ENCODE results near the gene OIP5.

The OIP5 gene

GRCh38 chr15:41332194-41333025, at the start of gene OIP5, which contains the start of gene NUSAP1:
Gene OIP5, minus strand, starts transcription at chr15:41332591. Its CDS starts 30 bp downstream, at chr15:41332561.
Gene NUSAP1, plus strand, starts transcription at chr15:41332881. Its CDS starts 77 bp downstream, at chr15:41332958.
- H3K4me1 ChIP-seq (ENCODE audit: control insufficient read depth in 2 of 2, insufficient read depth in 2 of 2, low read length in 2 of 2) = peaks cover 6 to 15% of the 10 kb centered on the region in 2 donors
- peak within 1 kb of the TSS; percentile 75 to 77 for H3K9ac ChIP-seq (ENCODE audit: low read depth in 1 of 2, low read length in 2 of 2)
- no peaks in the 10 kb centered on the region for H3K9me3 ChIP-seq (ENCODE audit: control insufficient read depth in 2 of 2, low read length in 2 of 2)
- peak within 1 kb of the TSS; percentile 85 to 94 for H3K4me3 ChIP-seq (ENCODE audit: low read length in 2 of 2)
- peak within 1 kb of the TSS; percentile 58 to 70 for H3K27ac ChIP-seq (ENCODE audit: low read depth in 2 of 2, low read length in 2 of 2)
- no peaks in the 10 kb centered on the region for H3K36me3 ChIP-seq (ENCODE audit: control insufficient read depth in 2 of 2, insufficient read depth in 2 of 2, low read length in 2 of 2)
- no peaks in the 10 kb centered on the region for H3K27me3 ChIP-seq (ENCODE audit: control insufficient read depth in 2 of 2, insufficient read depth in 2 of 2, low read length in 2 of 2)

DNA sequence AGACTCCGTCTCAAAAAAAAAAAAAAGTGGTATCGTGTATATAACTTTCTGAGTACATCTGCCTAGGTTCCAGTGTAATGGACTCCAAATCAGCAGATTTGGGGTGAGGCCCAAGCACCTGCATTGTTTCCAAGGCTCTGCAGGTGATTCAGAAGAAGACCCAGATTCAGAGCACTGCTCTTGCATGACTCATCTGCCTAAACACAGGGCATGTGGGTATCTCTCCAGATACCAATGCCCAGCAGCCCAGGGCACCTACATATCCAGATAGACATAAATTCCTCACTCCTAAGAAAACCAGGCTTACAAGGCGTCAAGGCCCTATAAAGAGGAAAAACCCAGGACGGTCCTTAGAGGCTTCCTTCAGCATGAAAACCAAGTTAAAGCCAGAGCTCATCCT, 45.6 kb upstream of the OIP5 start:
- Histone ChIP-seq H3K4me1 (ENCODE audit: control insufficient read depth in 2 of 2, insufficient read depth in 2 of 2, low read length in 2 of 2) (no peaks in the 10 kb centered on the region), H3K36me3 (ENCODE audit: control insufficient read depth in 2 of 2, insufficient read depth in 2 of 2, low read length in 2 of 2) (peaks cover 3 to 4% of the 10 kb centered on the region in 2 donors), H3K9ac (ENCODE audit: low read depth in 1 of 2, low read length in 2 of 2) (no peak overlapping the region), H3K27me3 (ENCODE audit: control insufficient read depth in 2 of 2, insufficient read depth in 2 of 2, low read length in 2 of 2) (no peaks in the 10 kb centered on the region), H3K4me3 (ENCODE audit: low read length in 2 of 2) (no peak overlapping the region), H3K27ac (ENCODE audit: low read depth in 2 of 2, low read length in 2 of 2) (no peak overlapping the region), H3K9me3 (ENCODE audit: control insufficient read depth in 2 of 2, low read length in 2 of 2) (no peaks in the 10 kb centered on the region)

DNA sequence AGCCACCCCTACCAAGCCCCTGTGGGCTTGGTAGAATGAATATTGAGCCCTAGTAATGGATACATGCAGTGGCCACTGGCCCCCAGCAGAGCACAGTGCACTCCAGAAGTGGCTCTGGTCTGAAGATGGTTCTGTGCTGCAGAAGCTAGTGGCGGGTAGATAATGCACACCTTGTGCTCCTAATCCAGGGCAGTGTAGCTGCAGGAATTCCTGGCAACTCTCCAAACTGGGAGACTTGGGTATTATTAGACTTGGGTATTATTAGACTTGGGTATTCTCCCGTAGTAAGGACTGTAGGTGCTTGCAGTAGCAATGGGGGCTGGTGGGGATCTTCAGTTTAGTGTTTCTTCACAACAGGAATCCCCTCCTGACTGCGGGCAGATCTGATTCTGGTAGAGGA, 35.0 kb upstream of the OIP5 start:
- H3K4me3 ChIP-seq (ENCODE audit: low read length in 2 of 2) = no peak overlapping the region
- no peaks in the 10 kb centered on the region for H3K9me3 ChIP-seq (ENCODE audit: control insufficient read depth in 2 of 2, low read length in 2 of 2)
- peaks cover 2 to 12% of the 10 kb centered on the region in 2 donors for H3K36me3 ChIP-seq (ENCODE audit: control insufficient read depth in 2 of 2, insufficient read depth in 2 of 2, low read length in 2 of 2)
- H3K9ac ChIP-seq (ENCODE audit: low read depth in 1 of 2, low read length in 2 of 2) = no peak overlapping the region
- H3K27ac ChIP-seq (ENCODE audit: low read depth in 2 of 2, low read length in 2 of 2) = no peak overlapping the region
- no peaks in the 10 kb centered on the region for H3K27me3 ChIP-seq (ENCODE audit: control insufficient read depth in 2 of 2, insufficient read depth in 2 of 2, low read length in 2 of 2)
- H3K4me1 ChIP-seq (ENCODE audit: control insufficient read depth in 2 of 2, insufficient read depth in 2 of 2, low read length in 2 of 2) = no peaks in the 10 kb centered on the region

DNA sequence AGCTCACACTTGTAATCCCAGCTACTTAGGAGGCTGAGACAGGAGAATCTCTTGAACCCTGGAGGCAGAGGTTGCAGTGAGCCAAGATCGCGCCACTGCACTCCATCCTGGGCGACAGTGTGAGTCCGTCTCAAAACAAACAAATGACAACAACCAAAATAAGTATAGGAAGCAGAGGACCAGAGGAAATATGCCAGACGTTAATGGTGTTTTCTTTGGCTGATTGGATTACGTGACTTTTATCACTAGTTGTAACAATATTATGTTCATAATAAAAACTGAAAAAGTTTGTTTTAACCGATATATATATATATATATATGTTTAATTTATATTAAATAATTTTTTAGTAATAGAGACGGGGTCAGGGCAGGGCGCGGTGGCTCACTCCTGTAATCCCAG, 22.0 kb upstream of the OIP5 start:
- no peak overlapping the region for H3K4me3 ChIP-seq (ENCODE audit: low read length in 2 of 2)
- peaks cover 0 to 5% of the 10 kb centered on the region in 2 donors for H3K36me3 ChIP-seq (ENCODE audit: control insufficient read depth in 2 of 2, insufficient read depth in 2 of 2, low read length in 2 of 2)
- H3K9me3 ChIP-seq (ENCODE audit: control insufficient read depth in 2 of 2, low read length in 2 of 2) = no peaks in the 10 kb centered on the region
- H3K4me1 ChIP-seq (ENCODE audit: control insufficient read depth in 2 of 2, insufficient read depth in 2 of 2, low read length in 2 of 2) = no peaks in the 10 kb centered on the region
- H3K27ac ChIP-seq (ENCODE audit: low read depth in 2 of 2, low read length in 2 of 2) = no peak overlapping the region
- no peaks in the 10 kb centered on the region for H3K27me3 ChIP-seq (ENCODE audit: control insufficient read depth in 2 of 2, insufficient read depth in 2 of 2, low read length in 2 of 2)
- no peak overlapping the region for H3K9ac ChIP-seq (ENCODE audit: low read depth in 1 of 2, low read length in 2 of 2)

DNA sequence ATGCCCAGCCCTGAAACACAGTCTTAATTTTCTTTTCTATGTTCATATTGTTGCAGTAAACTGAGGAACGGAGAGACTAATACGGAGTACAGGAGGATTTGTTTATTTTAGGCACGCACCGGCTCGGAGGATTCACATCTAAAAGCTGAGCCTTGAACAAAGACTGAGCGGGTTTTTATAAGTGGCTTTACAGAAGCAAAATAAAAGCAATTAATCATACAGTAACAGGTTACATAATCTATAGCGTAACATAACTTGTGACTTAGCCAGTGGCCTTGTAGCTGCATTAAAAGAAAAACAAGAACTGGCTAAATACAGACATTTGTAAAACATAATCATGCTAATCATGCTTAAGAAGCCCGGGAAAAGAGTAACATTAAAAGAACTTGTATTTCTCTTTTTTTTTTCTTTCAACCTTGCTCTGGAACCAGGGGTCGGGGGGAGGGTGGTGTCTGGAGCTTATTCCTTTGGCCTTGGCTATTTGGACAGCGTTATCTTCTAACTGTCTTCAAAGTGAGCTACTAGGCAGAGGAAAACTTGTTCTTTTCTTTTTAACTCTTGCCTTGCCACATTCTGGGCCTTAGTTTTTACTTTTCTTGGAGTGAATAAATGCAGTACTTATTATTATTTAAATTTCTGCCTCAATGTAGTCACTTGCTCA, 17.8 kb upstream of the OIP5 start:
- H3K4me3 ChIP-seq (ENCODE audit: low read length in 2 of 2) = no peak overlapping the region
- no peaks in the 10 kb centered on the region for H3K4me1 ChIP-seq (ENCODE audit: control insufficient read depth in 2 of 2, insufficient read depth in 2 of 2, low read length in 2 of 2)
- no peaks in the 10 kb centered on the region for H3K9me3 ChIP-seq (ENCODE audit: control insufficient read depth in 2 of 2, low read length in 2 of 2)
- no peak overlapping the region for H3K9ac ChIP-seq (ENCODE audit: low read depth in 1 of 2, low read length in 2 of 2)
- no peaks in the 10 kb centered on the region for H3K27me3 ChIP-seq (ENCODE audit: control insufficient read depth in 2 of 2, insufficient read depth in 2 of 2, low read length in 2 of 2)
- H3K27ac ChIP-seq (ENCODE audit: low read depth in 2 of 2, low read length in 2 of 2) = no peak overlapping the region
- peaks cover 3 to 5% of the 10 kb centered on the region in 2 donors for H3K36me3 ChIP-seq (ENCODE audit: control insufficient read depth in 2 of 2, insufficient read depth in 2 of 2, low read length in 2 of 2)

DNA sequence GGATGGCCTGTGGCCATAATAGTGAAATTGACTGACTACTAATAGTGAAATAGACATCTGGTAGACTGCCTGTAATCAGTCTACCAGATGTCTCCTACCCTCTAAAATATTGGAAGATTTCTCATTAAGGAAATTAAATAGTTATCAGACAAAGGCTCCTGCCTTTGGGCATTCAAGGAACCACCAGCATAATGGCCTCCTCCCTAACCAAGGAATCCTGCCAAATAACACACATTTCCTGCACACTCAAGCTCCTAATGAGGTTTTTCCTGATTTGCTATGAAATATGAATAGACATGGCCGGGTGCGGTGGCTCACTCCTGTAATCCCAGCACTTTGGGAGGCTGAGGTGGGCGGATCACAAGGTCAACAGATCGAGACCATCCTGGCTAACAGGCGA, 14.8 kb upstream of the OIP5 start:
- no peaks in the 10 kb centered on the region for H3K9me3 ChIP-seq (ENCODE audit: control insufficient read depth in 2 of 2, low read length in 2 of 2)
- H3K9ac ChIP-seq (ENCODE audit: low read depth in 1 of 2, low read length in 2 of 2) = no peak overlapping the region
- no peak overlapping the region for H3K4me3 ChIP-seq (ENCODE audit: low read length in 2 of 2)
- H3K4me1 ChIP-seq (ENCODE audit: control insufficient read depth in 2 of 2, insufficient read depth in 2 of 2, low read length in 2 of 2) = no peaks in the 10 kb centered on the region
- H3K27ac ChIP-seq (ENCODE audit: low read depth in 2 of 2, low read length in 2 of 2) = no peak overlapping the region
- peaks cover 3 to 5% of the 10 kb centered on the region in 2 donors for H3K36me3 ChIP-seq (ENCODE audit: control insufficient read depth in 2 of 2, insufficient read depth in 2 of 2, low read length in 2 of 2)
- H3K27me3 ChIP-seq (ENCODE audit: control insufficient read depth in 2 of 2, insufficient read depth in 2 of 2, low read length in 2 of 2) = no peaks in the 10 kb centered on the region

DNA sequence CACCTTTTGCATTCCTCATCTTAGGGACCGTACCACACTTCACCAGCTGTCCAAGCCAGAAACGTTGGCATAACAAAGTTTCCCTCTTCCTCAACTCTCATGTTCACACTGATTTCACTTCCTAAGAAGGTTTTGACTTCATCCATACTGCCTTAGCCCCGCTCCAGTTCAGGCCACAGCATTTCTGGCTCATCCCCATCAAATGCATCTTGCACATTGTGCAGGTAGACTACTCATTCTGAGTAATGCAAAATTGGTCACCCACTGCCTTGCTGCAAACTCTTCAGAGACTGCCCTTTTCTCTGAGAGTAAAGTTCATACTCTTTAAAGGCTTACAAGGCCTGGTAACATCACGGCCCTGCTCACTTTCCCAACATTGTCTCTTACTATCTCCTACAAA, 9.1 kb upstream of the OIP5 start:
- Histone ChIP-seq H3K9ac (ENCODE audit: low read depth in 1 of 2, low read length in 2 of 2) (no peak overlapping the region), H3K9me3 (ENCODE audit: control insufficient read depth in 2 of 2, low read length in 2 of 2) (no peaks in the 10 kb centered on the region), H3K4me3 (ENCODE audit: low read length in 2 of 2) (no peak overlapping the region), H3K4me1 (ENCODE audit: control insufficient read depth in 2 of 2, insufficient read depth in 2 of 2, low read length in 2 of 2) (no peaks in the 10 kb centered on the region), H3K36me3 (ENCODE audit: control insufficient read depth in 2 of 2, insufficient read depth in 2 of 2, low read length in 2 of 2) (peaks cover 0 to 6% of the 10 kb centered on the region in 2 donors), H3K27ac (ENCODE audit: low read depth in 2 of 2, low read length in 2 of 2) (no peak overlapping the region), H3K27me3 (ENCODE audit: control insufficient read depth in 2 of 2, insufficient read depth in 2 of 2, low read length in 2 of 2) (no peaks in the 10 kb centered on the region)

GRCh38 chr15:41340189-41340695, 7.9 kb upstream of the OIP5 start:
- no peaks in the 10 kb centered on the region for H3K27me3 ChIP-seq (ENCODE audit: control insufficient read depth in 2 of 2, insufficient read depth in 2 of 2, low read length in 2 of 2)
- peaks cover 0 to 3% of the 10 kb centered on the region in 2 donors for H3K36me3 ChIP-seq (ENCODE audit: control insufficient read depth in 2 of 2, insufficient read depth in 2 of 2, low read length in 2 of 2)
- no peaks in the 10 kb centered on the region for H3K4me1 ChIP-seq (ENCODE audit: control insufficient read depth in 2 of 2, insufficient read depth in 2 of 2, low read length in 2 of 2)
- no peak overlapping the region for H3K27ac ChIP-seq (ENCODE audit: low read depth in 2 of 2, low read length in 2 of 2)
- H3K4me3 ChIP-seq (ENCODE audit: low read length in 2 of 2) = no peak overlapping the region
- H3K9ac ChIP-seq (ENCODE audit: low read depth in 1 of 2, low read length in 2 of 2) = peak overlapping the region in 1 of 2 donors; percentile 24
- H3K9me3 ChIP-seq (ENCODE audit: control insufficient read depth in 2 of 2, low read length in 2 of 2) = no peaks in the 10 kb centered on the region

DNA sequence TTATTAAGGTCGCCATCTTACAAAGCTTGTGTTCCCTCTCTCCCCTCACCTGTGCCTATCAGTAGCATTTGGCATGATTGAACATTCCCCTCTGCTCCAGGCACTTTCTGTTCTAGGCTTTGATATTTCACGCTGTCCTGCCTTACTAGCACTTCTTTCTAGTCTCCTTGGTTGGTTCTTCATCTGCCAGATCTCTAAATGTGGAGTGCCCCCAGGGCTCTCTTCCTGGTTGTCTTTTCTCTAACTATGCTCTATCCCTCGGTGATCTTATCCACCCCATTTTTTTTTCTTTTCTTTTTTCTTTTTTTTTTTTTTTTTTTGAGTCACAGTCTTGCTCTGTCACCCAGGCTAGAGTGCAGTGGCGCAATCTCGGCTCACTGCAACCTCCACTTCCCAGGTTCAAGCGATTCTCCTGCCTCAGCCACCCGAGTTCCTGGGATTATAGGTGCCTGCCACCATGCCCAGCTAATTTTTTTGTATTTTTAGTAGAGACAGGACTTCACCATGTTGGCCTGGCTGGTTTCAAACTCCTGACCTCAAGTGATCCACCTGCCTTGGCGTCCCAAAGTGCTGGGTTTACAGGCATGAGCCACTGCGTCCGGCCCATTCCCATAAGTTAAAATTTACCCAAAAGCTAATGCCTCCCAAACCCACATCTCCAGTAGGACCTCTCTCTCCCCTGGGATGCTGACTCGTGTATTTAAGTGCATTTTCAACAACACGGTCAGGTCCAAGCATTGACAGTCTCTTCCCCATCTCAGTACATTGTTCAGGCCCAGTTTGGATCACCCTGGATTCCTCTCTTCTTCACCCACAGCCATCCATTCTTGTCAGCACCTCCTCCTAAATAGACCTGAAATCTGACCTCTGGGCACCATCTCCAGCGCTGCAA, 5.5 kb upstream of the OIP5 start:
- no peaks in the 10 kb centered on the region for H3K9me3 ChIP-seq (ENCODE audit: control insufficient read depth in 2 of 2, low read length in 2 of 2)
- H3K4me3 ChIP-seq (ENCODE audit: low read length in 2 of 2) = no peak overlapping the region
- H3K27ac ChIP-seq (ENCODE audit: low read depth in 2 of 2, low read length in 2 of 2) = no peak overlapping the region
- H3K27me3 ChIP-seq (ENCODE audit: control insufficient read depth in 2 of 2, insufficient read depth in 2 of 2, low read length in 2 of 2) = no peaks in the 10 kb centered on the region
- H3K4me1 ChIP-seq (ENCODE audit: control insufficient read depth in 2 of 2, insufficient read depth in 2 of 2, low read length in 2 of 2) = peaks cover 0 to 5% of the 10 kb centered on the region in 2 donors
- H3K36me3 ChIP-seq (ENCODE audit: control insufficient read depth in 2 of 2, insufficient read depth in 2 of 2, low read length in 2 of 2) = peaks cover 0 to 3% of the 10 kb centered on the region in 2 donors
- H3K9ac ChIP-seq (ENCODE audit: low read depth in 1 of 2, low read length in 2 of 2) = no peak overlapping the region
